NCI-H345 (cell line): Measurements from ENCODE around the gene CACNA1C.
"Not testable (repeated sequence)": the region's sequence is repeated elsewhere in the genome, so short reads cannot be mapped to it uniquely, and the experiment has no call there.

ENCODE experiments used
- DNase-seq: peaks from one replicate; lab custom pipeline; 2025; lab: John Stamatoyannopoulos, UW

Gene CACNA1C

GRCh38 chr12:2112401-2112800 is 59.6 kb downstream of the CACNA1C start:
- no peak for DNase-seq

GRCh38 chr12:2113119-2113912 is 60.5 kb downstream of the CACNA1C start:
- DNase-seq, result no peak

- DNase-seq, result no peak
Measured at GRCh38 chr12:2114071-2114470, 61.3 kb downstream of the CACNA1C start.

GRCh38 chr12:2115101-2115845 is 62.5 kb downstream of the CACNA1C start:
- DNase-seq, result no peak

GRCh38 chr12:2117541-2117940 is 64.8 kb downstream of the CACNA1C start:
- no peak for DNase-seq

- DNase-seq, result no peak
Measured at GRCh38 chr12:2118061-2118460, 65.3 kb downstream of the CACNA1C start.

GRCh38 chr12:2118481-2119255 is 65.9 kb downstream of the CACNA1C start:
- no peak for DNase-seq

GRCh38 chr12:2119266-2119665 is 66.5 kb downstream of the CACNA1C start:
- DNase-seq, result no peak

GRCh38 chr12:2120982-2121758 is 68.4 kb downstream of the CACNA1C start:
- DNase-seq, result no peak

GRCh38 chr12:2124466-2125023 is 71.8 kb downstream of the CACNA1C start:
- DNase-seq, result no peak

- no peak for DNase-seq
Measured at GRCh38 chr12:2125651-2126522, 73.1 kb downstream of the CACNA1C start.

GRCh38 chr12:2126676-2127406 is 74.1 kb downstream of the CACNA1C start:
- DNase-seq, result no peak

GRCh38 chr12:2129076-2129475 is 76.3 kb downstream of the CACNA1C start:
- DNase-seq, result no peak

GRCh38 chr12:2135661-2136418 is 83.1 kb downstream of the CACNA1C start:
- not testable (repeated sequence) for DNase-seq

GRCh38 chr12:2136901-2137300 is 84.1 kb downstream of the CACNA1C start:
- no peak for DNase-seq

GRCh38 chr12:2137711-2138110 is 84.9 kb downstream of the CACNA1C start:
- no peak for DNase-seq

- no peak for DNase-seq
Measured at GRCh38 chr12:2138294-2138693, 85.5 kb downstream of the CACNA1C start.

GRCh38 chr12:2138871-2139308 is 86.1 kb downstream of the CACNA1C start:
- DNase-seq, result no peak

GRCh38 chr12:2139651-2140050 is 86.9 kb downstream of the CACNA1C start:
- no peak for DNase-seq
